Calu3 (cell line): ENCODE data around the gene TSPAN15. TPM values are rescaled to one million over a fixed set of nuclear protein-coding genes. Genes with fewer than 3 reads are reported as not detected.
A peak's percentile ranks its signal among the peaks of the same experiment; 100 is the strongest.

ENCODE experiments used
- BruUV-seq: library from RNA; stranded (reverse); fragments of 400-500 nt; replicated peaks from 2 replicates; lab custom pipeline; 2021; lab: Mats Ljungman, UMichigan
- CTCF ChIA-PET: fragments of 300-600 bp; sonication (Branson Sonifier 250); formaldehyde crosslinking; loops from one replicate; lab custom pipeline; 2022; ENCODE audit warnings: antibody characterized with exemption; lab: Charles Lee
- DNase-seq: peaks from one replicate; pipeline ENCODE4 v3.0.0; 2022
- H3K27ac Mint-ChIP-seq: one replicate; pipeline ENCODE4 v1.8.0; 2022; ENCODE audit warnings: mixed read lengths; ENCODE audit not compliant: unreplicated experiment
- H3K27me3 Mint-ChIP-seq: one replicate; pipeline ENCODE4 v1.8.0; 2022; ENCODE audit warnings: mixed read lengths; ENCODE audit not compliant: unreplicated experiment
- H3K36me3 Mint-ChIP-seq: one replicate; pipeline ENCODE4 v1.8.0; 2022; ENCODE audit warnings: mild to moderate bottlenecking, moderate library complexity, mixed read lengths; ENCODE audit not compliant: insufficient read depth, unreplicated experiment
- H3K4me1 Mint-ChIP-seq: one replicate; pipeline ENCODE4 v1.8.0; 2022; ENCODE audit warnings: mild to moderate bottlenecking, low read depth, mixed read lengths; ENCODE audit not compliant: unreplicated experiment
- H3K4me3 Mint-ChIP-seq: one replicate; pipeline ENCODE4 v1.8.0; 2022; ENCODE audit warnings: mild to moderate bottlenecking, low read depth, moderate library complexity, mixed read lengths; ENCODE audit not compliant: unreplicated experiment
- H3K9me3 Mint-ChIP-seq: one replicate; pipeline ENCODE4 v1.8.0; 2022; ENCODE audit warnings: low read depth, mixed read lengths; ENCODE audit not compliant: unreplicated experiment
- CTCF ChIP-seq: fragments of 200-600 bp; IDR thresholded peaks from one replicate; pipeline ENCODE4 v1.8.0; 2022; ENCODE audit warnings: antibody characterized with exemption; ENCODE audit not compliant: unreplicated experiment
- intact Hi-C: fragments of 100-400 bp; cut with micrococcal nuclease; formaldehyde crosslinking; loops from one replicate; pipeline ENCODE4 v1.10.0; 2022; ENCODE audit not compliant: unreplicated experiment
- total RNA-seq: library from RNA; stranded (reverse); gene quantifications from 2 replicates; pipeline ENCODE4 v1.2.3, GENCODE V29; 2022

The TSPAN15 gene
- total RNA-seq, 1 experiment from 2014 or later: 137 TPM

- Mint-ChIP-seq H3K4me1 (peaks cover 32% of the 10 kb centered on the region), H3K27me3 (no peaks in the 10 kb centered on the region), H3K4me3 (no peak overlapping the region), H3K36me3 (peaks cover 20% of the 10 kb centered on the region), H3K9me3 (no peaks in the 10 kb centered on the region), H3K27ac (peak overlapping the region; percentile 25)
- CTCF ChIA-PET: no interaction called here
- no TSS peak for BruUV-seq
- intact Hi-C loops: no loop called here
- DNase-seq: no peak
- TF ChIP-seq CTCF: no peak
These were observed 24.2 kb downstream of the TSPAN15 start for GRCh38 chr10:69475433-69475830.

DNA sequence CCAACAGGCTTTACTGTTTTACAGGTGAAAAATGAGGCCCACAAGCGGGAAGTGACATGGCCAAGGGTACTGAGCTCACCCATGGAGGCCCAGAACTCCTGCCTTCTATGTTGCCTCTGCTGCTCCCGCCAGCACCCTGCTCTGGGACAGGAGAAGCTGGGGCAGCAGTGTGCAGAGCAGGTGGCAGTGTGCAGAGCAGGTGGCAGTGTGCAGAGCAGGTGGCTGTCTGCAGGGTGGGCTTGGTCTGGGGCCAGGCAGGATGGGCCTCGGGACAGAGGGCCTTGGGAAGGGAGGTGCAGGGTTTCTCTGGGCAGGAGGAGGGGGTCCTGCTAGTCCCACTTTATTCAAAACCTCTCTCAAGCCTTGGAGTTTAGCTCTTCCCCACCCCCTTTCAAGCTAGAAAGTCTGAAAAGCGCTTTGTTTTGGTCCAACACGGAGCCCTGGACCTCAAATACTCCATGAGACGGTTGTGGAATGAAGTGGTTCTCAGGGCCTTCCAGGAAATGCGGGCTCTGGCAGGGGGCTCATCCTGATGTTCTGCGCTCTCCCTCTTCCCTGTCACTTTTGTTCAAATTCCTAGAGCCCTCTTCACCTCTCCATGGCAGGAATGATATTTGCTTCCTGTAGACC is 26.8 kb downstream of the TSPAN15 start:
- Mint-ChIP-seq H3K4me3 (no peak overlapping the region), H3K27ac (no peak overlapping the region), H3K9me3 (no peaks in the 10 kb centered on the region), H3K4me1 (peaks cover 30% of the 10 kb centered on the region), H3K36me3 (peaks cover 11% of the 10 kb centered on the region), H3K27me3 (no peaks in the 10 kb centered on the region)
- intact Hi-C loops: no loop called here
- no peak for TF ChIP-seq CTCF
- CTCF ChIA-PET: interaction anchor here (1.0 kb wide), 1 partner anchor 13 kb away, joined by 3 read pairs; no protein-coding TSS in a partner anchor
- no peak for DNase-seq
- BruUV-seq: no TSS peak

DNA sequence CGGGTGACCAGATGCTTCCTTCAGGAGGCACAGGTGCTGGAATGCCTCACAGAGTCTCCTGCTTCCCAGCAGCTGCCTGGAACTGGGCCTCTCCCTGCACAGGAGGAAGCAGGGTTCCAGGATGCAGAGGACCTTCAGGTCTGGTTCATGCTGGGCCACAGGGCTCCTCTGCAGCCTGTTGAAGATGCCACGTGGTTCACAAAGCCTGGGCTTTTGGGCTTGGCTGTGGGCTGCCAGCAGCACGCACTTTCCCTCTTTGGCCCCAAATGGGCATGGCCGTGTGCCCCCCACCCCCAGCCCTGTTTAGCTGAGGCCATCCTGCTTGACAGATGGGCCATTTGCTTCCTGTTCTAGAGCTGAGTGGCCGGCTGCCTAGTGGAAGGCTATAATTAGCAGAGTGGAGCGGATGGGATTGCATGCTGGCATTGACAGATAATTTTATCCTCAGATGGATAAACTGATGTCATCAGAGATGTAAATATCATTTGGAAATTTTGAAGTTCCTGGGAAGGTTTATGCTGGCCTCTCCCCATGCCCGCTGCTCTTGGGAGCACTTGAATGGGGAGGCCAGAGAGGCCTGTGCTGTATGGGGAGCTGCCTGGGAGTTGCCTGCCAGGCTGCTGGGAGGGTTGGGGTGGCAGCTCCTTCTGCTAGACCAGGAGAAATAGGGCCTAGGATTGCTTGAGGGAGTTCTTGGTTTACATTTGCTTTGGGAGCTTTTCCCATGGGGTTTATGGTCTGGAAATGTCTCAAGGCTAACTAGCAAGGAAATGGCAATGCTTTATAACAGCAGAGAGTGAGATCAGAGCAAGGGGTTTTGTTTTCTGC is 28.2 kb downstream of the TSPAN15 start:
- peaks cover 20% of the 10 kb centered on the region for H3K4me1 Mint-ChIP-seq
- no peak for TF ChIP-seq CTCF
- H3K36me3 Mint-ChIP-seq: peaks cover 9% of the 10 kb centered on the region
- CTCF ChIA-PET: interaction anchor here (1.0 kb wide), 1 partner anchor 14 kb away, joined by 3 read pairs; no protein-coding TSS in a partner anchor
- H3K27me3 Mint-ChIP-seq: no peaks in the 10 kb centered on the region
- H3K9me3 Mint-ChIP-seq: no peaks in the 10 kb centered on the region
- intact Hi-C loops: no loop called here
- H3K4me3 Mint-ChIP-seq: no peak overlapping the region
- no TSS peak for BruUV-seq
- DNase-seq: no peak
- no peak overlapping the region for H3K27ac Mint-ChIP-seq

- H3K9me3 Mint-ChIP-seq: no peaks in the 10 kb centered on the region
- no peak for TF ChIP-seq CTCF
- no peak for DNase-seq
- H3K27ac Mint-ChIP-seq: no peak overlapping the region
- no peaks in the 10 kb centered on the region for H3K27me3 Mint-ChIP-seq
- no peak overlapping the region for H3K4me3 Mint-ChIP-seq
- intact Hi-C loops: no loop called here
- CTCF ChIA-PET: no interaction called here
- H3K4me1 Mint-ChIP-seq: peaks cover 14% of the 10 kb centered on the region
- peaks cover 10% of the 10 kb centered on the region for H3K36me3 Mint-ChIP-seq
- BruUV-seq: no TSS peak
These were observed 28.8 kb downstream of the TSPAN15 start for GRCh38 chr10:69480068-69480412.
